NCI-H2029 (cell line): ENCODE results near the gene NPIPB2.

ENCODE experiments used
- DNase-seq: peaks from one replicate; lab custom pipeline; 2025; lab: John Stamatoyannopoulos, UW

NPIPB2 gene

DNA sequence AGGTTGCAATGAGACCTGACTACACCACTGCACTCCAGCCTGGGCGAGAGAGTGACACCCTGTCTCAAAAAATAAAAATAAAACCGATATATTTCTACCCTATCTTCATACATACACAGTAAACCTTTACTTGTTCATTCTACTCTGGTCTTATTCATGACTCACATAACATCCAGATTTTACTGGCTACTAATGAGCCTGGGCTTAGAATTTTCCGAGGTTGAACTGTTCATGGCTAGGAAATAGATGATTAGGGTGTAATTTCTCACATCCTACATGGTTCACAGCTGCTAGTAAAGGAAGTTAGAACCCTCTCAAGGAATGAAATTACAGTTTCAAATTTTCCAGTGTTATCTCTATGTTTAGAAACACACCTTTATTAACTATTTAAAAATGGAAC, 40.8 kb downstream of the NPIPB2 start:
- no peak for DNase-seq

- no peak for DNase-seq
Measured at GRCh38 chr16:11896486-11897176, 45.2 kb downstream of the NPIPB2 start.

- DNase-seq: no peak
Measured at GRCh38 chr16:11893571-11893970, 48.3 kb downstream of the NPIPB2 start.

- no peak for DNase-seq
Measured at GRCh38 chr16:11892761-11893160, 49.1 kb downstream of the NPIPB2 start.

DNA sequence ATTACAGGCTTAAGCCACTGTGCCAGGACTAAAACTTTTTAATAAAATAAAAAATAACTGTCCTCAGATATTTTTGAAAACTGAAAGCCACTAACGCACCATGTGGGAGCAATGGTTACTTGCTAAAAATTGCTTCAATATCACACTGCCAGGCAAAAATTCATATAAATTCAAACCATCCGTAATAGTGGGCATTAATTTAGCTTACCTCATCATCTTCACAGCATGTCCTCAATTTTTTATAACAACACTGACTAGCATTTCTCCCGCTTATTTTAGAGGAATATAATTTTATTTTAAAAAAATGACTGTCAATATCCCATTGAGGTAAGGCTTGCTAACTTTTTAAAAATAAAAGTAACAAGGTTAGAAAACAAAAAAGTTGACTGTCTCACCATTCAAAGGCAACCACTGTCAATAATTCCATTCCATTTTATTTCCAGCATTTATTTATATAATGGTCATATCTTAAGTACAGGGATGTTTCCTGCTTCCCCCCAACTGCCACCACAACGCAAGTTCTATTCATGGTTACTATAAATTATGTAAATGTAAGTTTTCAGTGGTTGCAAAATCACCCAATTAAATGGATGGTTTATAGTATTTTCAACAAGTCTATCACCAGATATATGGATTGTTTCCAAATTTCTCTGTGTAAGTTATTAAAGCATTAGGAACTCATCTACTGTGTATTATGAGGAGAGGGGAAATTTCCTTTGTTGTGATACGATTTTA, 51.4 kb downstream of the NPIPB2 start:
- no peak for DNase-seq

GRCh38 chr16:11886881-11887280, 55.0 kb downstream of the NPIPB2 start:
- no peak for DNase-seq

DNA sequence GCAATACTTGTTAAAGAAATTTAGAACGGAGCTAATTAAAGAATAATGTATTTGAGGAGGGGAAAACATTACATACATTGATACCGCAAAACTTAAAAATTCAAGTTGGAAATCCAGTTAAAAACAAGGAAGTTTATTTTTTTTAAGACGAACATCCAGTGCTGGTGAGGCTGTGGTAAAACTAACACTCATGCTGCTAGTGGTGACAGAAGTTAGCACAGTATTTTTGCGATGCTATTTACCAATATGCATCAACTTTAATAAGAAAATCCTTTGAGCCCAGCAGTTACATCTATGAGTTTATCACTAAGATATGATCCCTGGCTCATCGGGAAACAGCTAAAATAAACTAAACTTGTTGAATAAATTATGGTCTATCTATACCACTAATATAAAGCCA, 57.8 kb downstream of the NPIPB2 start:
- no peak for DNase-seq

DNA sequence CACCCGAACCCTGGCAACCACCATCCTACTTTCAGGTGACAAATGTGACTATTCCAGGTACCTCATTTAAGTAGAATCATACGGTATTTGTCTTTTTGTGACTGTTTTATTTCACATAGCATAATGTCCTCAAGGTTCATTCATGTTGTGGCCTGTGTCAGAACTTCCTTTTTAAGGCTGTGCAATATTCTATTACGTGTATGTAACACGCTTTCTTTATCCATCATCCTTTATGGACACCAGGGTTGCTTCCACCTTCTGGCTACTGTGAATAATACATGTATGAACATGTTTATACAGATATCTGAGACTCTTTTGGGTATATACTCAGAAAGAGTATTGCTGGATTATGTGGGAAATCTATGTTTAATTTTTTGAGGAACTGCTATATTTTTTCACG, 61.8 kb downstream of the NPIPB2 start:
- DNase-seq: no peak

- no peak for DNase-seq
Measured at GRCh38 chr16:11877374-11877773, 64.5 kb downstream of the NPIPB2 start.
